Adipose tissue (tissue), 3 donors: ENCODE measurements around the gene MAPT. TPM values are rescaled to one million over a fixed set of nuclear protein-coding genes. Genes with fewer than 3 reads are reported as not detected.

Source experiments
- H3K27ac ChIP-seq: one replicate; pipeline ENCODE4 v1.5.1; 2013; ENCODE audit warnings: low read depth, low read length
- WGBS, 3 donors: extraction: QIAGEN DNeasy Blood & Tissue Kit; methylation state at CpG; one replicate each; pipeline ENCODE4 v1.1.7; 2013; 5-methylcytosine and 5-hydroxymethylcytosine counted together
- polyA plus RNA-seq, 3 donors: library from polyadenylated mRNA; stranded (reverse); fragments of 200-250 nt; gene quantifications; one replicate each; pipeline ENCODE4 v1.2.3, GENCODE V29; 2013
- donor health status: healthy with polysubstance abuse.
- donor health status: Bipolar disorder and iron deficiency.
- donor health status: healthy.

Gene MAPT
- polyA plus RNA-seq, 3 donors = 1.5 to 7.8 (median 4.6) TPM

- no peak overlapping the region for H3K27ac ChIP-seq
- WGBS, 3 donors = 73 to 90% (median 81%) methylated on average over 1 of the region's 1 CpG
Observed at GRCh38 chr17:46072998-46073397, 178.6 kb downstream of the MAPT start.

GRCh38 chr17:46074540-46074939 lies 180.2 kb downstream of the MAPT start:
- 100% methylated on average over 1 of the region's 1 CpG for WGBS, 3 donors

More at GRCh38 chr17:46074540-46074939, 180.2 kb downstream of the MAPT start:
- no peak overlapping the region for H3K27ac ChIP-seq

Other genes with a start within 250 kb of the MAPT start
- gene CRHR1, start 110.2 kb upstream of the MAPT start, polyA plus RNA-seq = under 1 TPM in 2 of 3 donors, not detected in 1; 0.10 to 0.67 TPM
- not detected for gene SPPL2C, start 49.7 kb upstream of the MAPT start, polyA plus RNA-seq
- not detected for gene STH, start 104.7 kb downstream of the MAPT start, polyA plus RNA-seq